Measurements from ENCODE around the gene KANSL1L. TPM values are rescaled to one million over a fixed set of nuclear protein-coding genes. Genes with fewer than 3 reads are reported as not detected.

The KANSL1L gene
- total and polyA plus RNA-seq, 2 experiments from 2014 or later: 4.2 to 38.6 TPM

DNA sequence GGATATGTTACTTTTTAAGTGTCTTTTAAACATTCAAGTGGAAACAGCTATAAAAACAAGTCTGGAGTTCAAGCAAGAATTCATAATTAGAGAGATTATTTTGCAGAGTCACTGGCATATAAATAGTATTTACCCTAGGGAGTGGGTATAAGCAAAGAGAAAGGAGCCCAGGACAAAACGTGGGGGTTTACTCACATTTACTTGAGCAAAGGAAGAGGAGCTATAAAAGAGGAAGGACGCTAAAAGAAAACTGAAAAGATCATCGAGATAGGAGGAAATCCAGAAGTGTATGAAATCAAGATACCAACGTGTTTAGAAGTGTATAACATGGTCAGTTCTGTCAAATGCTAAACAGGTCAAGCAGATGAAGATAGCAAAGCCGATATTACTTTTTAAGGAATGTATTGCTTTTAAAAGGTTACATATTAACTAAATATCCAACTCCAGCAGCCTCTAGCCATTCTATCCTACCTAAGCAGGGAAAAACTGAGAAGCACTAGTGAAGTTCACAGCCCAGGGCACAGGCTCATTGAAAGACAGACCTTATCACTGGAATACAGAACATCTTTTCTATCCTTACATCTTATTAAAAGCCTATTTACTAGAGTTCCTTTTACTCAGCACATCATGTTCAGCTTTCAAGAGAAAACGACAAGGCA is 8.6 kb downstream of the KANSL1L start:
- peaks cover 7% of the 10 kb centered on the region for H3K4me1 ChIP-seq (ENCODE audit: insufficient read depth)
- H4K20me1 ChIP-seq (ENCODE audit: insufficient read depth, poor library complexity, severe bottlenecking): no peaks in the 10 kb centered on the region
- peak overlapping the region; percentile 9 for H3K27ac ChIP-seq
- 34% methylated on average over 6 of the region's 6 CpGs for WGBS (ENCODE audit: low lambda C conversion rate, missing lambda C conversion rate)
- TF ChIP-seq EZH2phosphoT487 (IDR thresholded peaks at IDR 0.05; ENCODE audit: low read depth, severe bottlenecking, unreplicated experiment): no peak
- TF ChIP-seq EZH2 (IDR thresholded peaks at IDR 0.05; ENCODE audit: borderline replicate concordance): no peak
- TF ChIP-seq, protein P1, sequence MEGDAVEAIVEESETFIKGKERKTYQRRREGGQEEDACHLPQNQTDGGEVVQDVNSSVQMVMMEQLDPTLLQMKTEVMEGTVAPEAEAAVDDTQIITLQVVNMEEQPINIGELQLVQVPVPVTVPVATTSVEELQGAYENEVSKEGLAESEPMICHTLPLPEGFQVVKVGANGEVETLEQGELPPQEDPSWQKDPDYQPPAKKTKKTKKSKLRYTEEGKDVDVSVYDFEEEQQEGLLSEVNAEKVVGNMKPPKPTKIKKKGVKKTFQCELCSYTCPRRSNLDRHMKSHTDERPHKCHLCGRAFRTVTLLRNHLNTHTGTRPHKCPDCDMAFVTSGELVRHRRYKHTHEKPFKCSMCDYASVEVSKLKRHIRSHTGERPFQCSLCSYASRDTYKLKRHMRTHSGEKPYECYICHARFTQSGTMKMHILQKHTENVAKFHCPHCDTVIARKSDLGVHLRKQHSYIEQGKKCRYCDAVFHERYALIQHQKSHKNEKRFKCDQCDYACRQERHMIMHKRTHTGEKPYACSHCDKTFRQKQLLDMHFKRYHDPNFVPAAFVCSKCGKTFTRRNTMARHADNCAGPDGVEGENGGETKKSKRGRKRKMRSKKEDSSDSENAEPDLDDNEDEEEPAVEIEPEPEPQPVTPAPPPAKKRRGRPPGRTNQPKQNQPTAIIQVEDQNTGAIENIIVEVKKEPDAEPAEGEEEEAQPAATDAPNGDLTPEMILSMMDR (IDR thresholded peaks at IDR 0.05; ENCODE audit: poor library complexity): no peak
- H3K79me2 ChIP-seq: peaks cover 90% of the 10 kb centered on the region
- no peaks in the 10 kb centered on the region for H3K9me2 ChIP-seq (replicated peaks; ENCODE audit: insufficient read depth)
- no peaks in the 10 kb centered on the region for H3K36me3 ChIP-seq (replicated peaks; ENCODE audit: insufficient read depth, low read depth)
- H2AFZ ChIP-seq: no peak overlapping the region
- no peak for DNase-seq (ENCODE audit: low spot score)
- H3K9me3 ChIP-seq (ENCODE audit: low read depth): no peaks in the 10 kb centered on the region
- no peaks in the 10 kb centered on the region for H3K27me3 ChIP-seq
- no peak overlapping the region for H3K4me3 ChIP-seq
- H3K4me2 ChIP-seq: peak overlapping the region; percentile 57

DNA sequence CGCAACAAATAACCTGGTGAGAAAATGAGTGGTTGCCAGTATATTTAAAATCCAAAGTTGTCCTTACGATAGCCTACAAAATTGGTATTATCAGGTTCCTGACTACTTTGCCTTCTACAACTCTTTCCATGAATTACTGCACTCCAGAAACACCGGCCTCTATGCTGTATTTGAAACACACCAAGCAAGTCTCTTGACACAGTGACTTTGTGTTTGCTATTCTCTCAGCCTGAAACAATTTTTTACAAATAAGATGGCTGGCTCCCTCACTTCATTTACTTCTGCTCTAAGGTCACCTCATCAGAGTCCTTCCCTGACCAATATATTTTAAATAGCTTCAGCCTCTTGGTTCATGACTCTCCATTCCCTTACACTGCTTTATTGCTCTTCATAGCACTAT is 12.2 kb downstream of the KANSL1L start:
- Histone ChIP-seq H3K27me3 (no peaks in the 10 kb centered on the region), H3K36me3 (replicated peaks; ENCODE audit: insufficient read depth, low read depth) (no peaks in the 10 kb centered on the region), H4K20me1 (ENCODE audit: insufficient read depth, poor library complexity, severe bottlenecking) (no peaks in the 10 kb centered on the region), H3K9me2 (replicated peaks; ENCODE audit: insufficient read depth) (no peaks in the 10 kb centered on the region), H3K9me3 (ENCODE audit: low read depth) (no peaks in the 10 kb centered on the region), H3K79me2 (peaks cover 84% of the 10 kb centered on the region), H2AFZ (no peak overlapping the region), H3K27ac (no peak overlapping the region), H3K4me2 (no peak overlapping the region), H3K4me1 (ENCODE audit: insufficient read depth) (no peaks in the 10 kb centered on the region), H3K4me3 (no peak overlapping the region)
- TF ChIP-seq, protein P1 (IDR thresholded peaks at IDR 0.05; ENCODE audit: poor library complexity): no peak
- DNase-seq (ENCODE audit: low spot score): no peak
- 93% methylated on average over 3 of the region's 3 CpGs for WGBS (ENCODE audit: low lambda C conversion rate, missing lambda C conversion rate)

DNA sequence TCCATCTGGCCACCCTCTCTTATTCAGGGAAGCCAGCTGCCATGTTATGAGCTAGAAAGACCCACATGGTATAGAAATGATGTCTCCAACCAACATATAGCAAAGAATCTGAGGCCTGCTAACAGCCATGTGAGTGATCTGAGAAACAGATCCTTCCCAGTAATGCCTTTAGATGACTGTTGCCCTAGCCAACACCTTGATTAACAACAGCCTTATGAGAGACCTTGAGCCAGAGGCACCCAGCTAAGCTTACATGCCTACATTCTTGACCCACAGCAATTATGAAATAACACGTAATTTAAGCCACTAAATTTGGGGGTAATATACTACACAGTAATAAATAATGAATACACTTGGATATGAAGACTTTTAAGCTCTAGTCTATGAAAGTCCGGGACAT is 13.0 kb downstream of the KANSL1L start:
- 89% methylated on average over 2 of the region's 2 CpGs for WGBS (ENCODE audit: low lambda C conversion rate, missing lambda C conversion rate)
- no peak overlapping the region for H2AFZ ChIP-seq
- no peaks in the 10 kb centered on the region for H4K20me1 ChIP-seq (ENCODE audit: insufficient read depth, poor library complexity, severe bottlenecking)
- no peaks in the 10 kb centered on the region for H3K27me3 ChIP-seq
- H3K36me3 ChIP-seq (replicated peaks; ENCODE audit: insufficient read depth, low read depth): no peaks in the 10 kb centered on the region
- H3K79me2 ChIP-seq: peaks cover 75% of the 10 kb centered on the region
- no peak overlapping the region for H3K4me3 ChIP-seq
- TF ChIP-seq, protein P1 (IDR thresholded peaks at IDR 0.05; ENCODE audit: poor library complexity): no peak
- TF ChIP-seq EZH2 (IDR thresholded peaks at IDR 0.05; ENCODE audit: borderline replicate concordance): no peak
- no peak for TF ChIP-seq EZH2phosphoT487 (IDR thresholded peaks at IDR 0.05; ENCODE audit: low read depth, severe bottlenecking, unreplicated experiment)
- no peak overlapping the region for H3K4me2 ChIP-seq
- H3K27ac ChIP-seq: no peak overlapping the region
- no peaks in the 10 kb centered on the region for H3K9me2 ChIP-seq (replicated peaks; ENCODE audit: insufficient read depth)
- no peak for DNase-seq (ENCODE audit: low spot score)
- H3K9me3 ChIP-seq (ENCODE audit: low read depth): no peaks in the 10 kb centered on the region
- H3K4me1 ChIP-seq (ENCODE audit: insufficient read depth): no peaks in the 10 kb centered on the region
